ENCODE results near the gene EIF4E2.
A peak's percentile ranks its signal among the peaks of the same experiment; 100 is the strongest.

The EIF4E2 gene

DNA sequence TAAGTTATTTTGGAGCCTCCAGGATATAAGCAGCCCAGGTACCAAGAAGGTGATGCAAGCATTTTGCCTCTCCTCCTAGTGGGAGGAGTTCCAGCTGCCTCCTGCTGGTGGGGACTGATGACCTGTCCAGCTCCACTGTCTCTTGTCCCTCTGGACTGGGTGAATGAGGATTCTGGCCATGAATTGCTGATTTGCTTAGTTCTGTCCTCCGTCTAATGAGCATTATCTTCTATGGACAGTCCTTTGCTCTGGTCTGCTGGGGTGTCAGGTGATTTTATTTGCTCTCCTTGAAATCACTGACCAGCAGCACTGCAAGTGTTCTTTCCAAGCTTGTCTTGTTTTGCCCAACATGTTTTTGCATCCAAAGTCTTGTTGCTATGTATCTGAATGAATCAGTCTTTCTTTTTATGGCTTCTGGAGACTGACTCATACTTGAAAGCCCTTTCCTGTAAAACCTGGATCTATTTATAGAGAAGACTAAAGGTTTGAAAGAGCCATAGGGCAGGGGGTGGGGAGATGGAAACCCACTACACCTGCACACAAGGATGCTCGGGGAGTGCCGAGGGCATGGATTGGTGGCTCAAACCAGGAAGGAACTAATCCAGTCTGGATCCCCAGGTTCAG, 42.4 kb downstream of the EIF4E2 start:
- DNase-seq: peak in 1 of 56 donors; percentile 35

- no peak for DNase-seq
Measured at GRCh38 chr2:232593982-232594381, 43.5 kb downstream of the EIF4E2 start.

DNA sequence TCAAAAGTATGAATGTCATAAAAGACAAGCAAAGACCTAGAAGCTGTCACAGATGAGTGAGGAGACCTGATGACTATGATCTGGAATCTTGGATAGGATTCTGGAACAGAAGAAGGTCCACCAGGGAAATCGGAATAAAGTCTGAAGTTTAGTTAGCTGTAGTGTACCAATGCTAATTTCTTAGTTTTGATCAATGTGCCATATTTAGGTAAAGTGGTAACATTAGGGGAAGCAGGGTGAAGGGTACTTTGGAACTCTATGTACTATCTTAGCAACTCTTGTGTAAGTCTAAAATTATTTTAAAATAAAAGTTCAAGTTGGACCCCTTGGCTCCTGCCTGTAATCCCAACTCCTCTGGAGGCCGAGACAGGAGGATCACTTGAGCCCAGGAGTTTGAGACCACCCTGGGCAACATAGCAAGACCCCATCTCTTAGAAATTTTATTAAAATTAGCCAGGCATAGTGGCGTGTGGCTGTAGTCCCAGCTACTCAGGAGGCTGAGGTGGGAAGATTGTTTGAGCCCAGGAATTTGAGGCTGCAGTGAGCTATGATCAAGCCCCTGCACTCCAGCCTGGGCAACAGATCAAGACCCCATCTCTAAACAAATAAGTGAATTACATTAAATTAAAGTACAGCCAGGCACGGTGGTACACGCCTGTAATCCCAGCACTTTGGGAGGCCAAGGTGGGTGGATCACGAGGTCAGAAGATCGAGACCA, 47.0 kb downstream of the EIF4E2 start:
- no peak for DNase-seq

- no peak for DNase-seq
Measured at GRCh38 chr2:232598293-232598692, 47.8 kb downstream of the EIF4E2 start.

DNA sequence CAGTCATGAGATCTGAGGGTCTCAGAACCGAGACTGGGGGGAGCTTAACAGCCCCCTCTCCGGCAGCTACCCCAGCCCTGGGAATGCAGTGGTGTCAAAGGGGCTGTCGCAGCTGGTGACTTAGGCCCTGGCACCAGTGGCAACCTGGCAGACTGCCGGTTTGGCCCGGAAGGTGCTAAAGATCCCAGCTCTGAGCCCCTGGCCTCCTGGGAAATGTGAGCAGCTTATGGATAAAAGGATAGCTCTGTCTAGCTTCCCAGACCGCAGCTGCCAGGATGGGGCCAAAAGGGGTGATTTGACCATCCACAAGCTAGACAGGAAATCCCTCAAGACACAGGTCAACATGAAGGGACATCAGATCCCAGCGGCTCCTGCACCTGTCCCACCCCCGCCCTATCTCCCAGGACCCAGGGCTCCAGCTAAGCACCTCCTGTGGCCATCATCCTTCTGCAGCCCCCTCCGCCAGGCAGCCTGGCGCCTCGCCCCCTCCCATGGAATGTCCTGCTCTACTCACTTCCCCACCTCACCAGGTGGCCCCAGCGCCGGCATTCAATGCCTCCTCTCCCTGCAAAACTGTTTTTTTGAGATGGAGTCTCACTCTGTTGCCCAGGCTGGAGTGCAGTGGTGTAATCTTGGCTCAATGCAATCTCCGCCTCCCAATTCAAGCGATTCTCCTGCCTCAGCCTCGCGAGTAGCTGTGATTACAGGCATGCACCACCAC, 49.7 kb downstream of the EIF4E2 start:
- no peak for DNase-seq

DNA sequence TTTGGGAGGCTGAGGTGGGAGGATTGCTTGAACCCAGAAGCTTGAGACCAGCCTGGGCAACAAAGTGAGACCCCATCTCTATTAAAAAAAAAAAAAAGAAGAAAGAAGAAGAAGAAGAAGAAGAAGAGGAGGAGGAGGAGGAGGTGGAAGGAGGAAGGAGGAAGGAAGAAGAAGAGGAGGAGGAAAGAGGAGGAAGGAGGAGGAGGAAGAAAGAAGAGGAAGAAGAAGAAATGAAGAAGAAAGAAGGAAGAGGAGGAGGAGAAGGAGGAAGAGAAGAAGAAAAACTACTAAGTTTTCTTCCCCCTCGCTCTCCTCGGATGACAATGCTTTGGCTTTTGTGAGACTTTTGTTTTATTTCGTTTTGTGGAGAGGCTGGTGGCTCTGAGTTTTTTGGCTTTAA, 52.8 kb downstream of the EIF4E2 start:
- no peak for DNase-seq

GRCh38 chr2:232604535-232604934, 54.0 kb downstream of the EIF4E2 start:
- DNase-seq: peak in 1 of 56 donors; percentile 15

DNA sequence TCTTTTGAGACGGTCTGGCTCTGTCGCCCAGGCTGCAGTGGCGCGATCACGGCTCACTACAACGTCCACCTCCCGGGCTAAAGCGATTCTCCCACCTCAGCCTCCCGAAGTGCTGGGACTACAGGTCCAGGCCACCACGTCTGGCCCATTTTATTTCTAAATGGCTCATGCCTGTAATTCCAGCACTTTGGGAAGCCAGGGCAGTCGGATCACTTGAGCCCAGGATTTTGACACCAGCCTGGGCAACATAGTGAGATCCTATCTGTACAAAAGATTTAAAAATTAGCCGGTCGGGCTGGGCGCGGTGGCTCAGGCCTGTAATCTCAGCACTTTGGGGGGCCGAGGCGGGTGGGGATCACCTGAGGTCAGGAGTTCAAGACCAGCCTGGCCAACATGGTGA, 56.5 kb downstream of the EIF4E2 start:
- no peak for DNase-seq

- DNase-seq: no peak
Measured at GRCh38 chr2:232609607-232610006, 59.1 kb downstream of the EIF4E2 start.

GRCh38 chr2:232610081-232610480, 59.6 kb downstream of the EIF4E2 start:
- no peak for DNase-seq

- no peak for DNase-seq
Measured at GRCh38 chr2:232611061-232611460, 60.6 kb downstream of the EIF4E2 start.

- peak in 41 of 56 donors; percentile 3 to 79 (median 46) for DNase-seq
Measured at GRCh38 chr2:232611559-232612218, 61.2 kb downstream of the EIF4E2 start.

- DNase-seq: no peak
Measured at GRCh38 chr2:232613538-232614134, 63.1 kb downstream of the EIF4E2 start.

GRCh38 chr2:232615339-232615738, 64.8 kb downstream of the EIF4E2 start:
- DNase-seq: no peak

Measured in amygdala (tissue), 56 donors.